Omental fat pad (tissue), 4 donors: ENCODE results near the gene LCAT. TPM values are rescaled to one million over a fixed set of nuclear protein-coding genes. Genes with fewer than 3 reads are reported as not detected.

Source experiments
- ATAC-seq: fragments of 150-250 bp; one replicate; pipeline ENCODE4 v1.9.1; 2016; ENCODE audit warnings: mild to moderate bottlenecking, moderate library complexity; ENCODE audit not compliant: low FRiP score
- DNase-seq: peaks from one replicate; pipeline ENCODE4 v3.0.0-alpha.2; 2019; ENCODE audit warnings: low spot score
- CTCF ChIP-seq, 3 donors: fragments of 450-650 bp; IDR thresholded peaks; one replicate each; pipeline ENCODE4 v1.5.1; 2016 to 2017; ENCODE audit warnings: antibody characterized with exemption in 3 of 3, mild to moderate bottlenecking in 3 of 3, moderate library complexity in 2 of 3
- total RNA-seq, 4 donors: library from RNA; depleted of rRNA; stranded (reverse); fragments of >200 nt; gene quantifications; one replicate each; pipeline ENCODE4 v1.1.0, GENCODE V29; 2016

LCAT gene
- total RNA-seq, 4 donors from 2014 or later: 7.7 to 52.2 (median 13.0) TPM

GRCh38 chr16:67934306-67935100 lies 9.4 kb downstream of the LCAT start:
- DNase-seq: no peak
- no peak for ATAC-seq

GRCh38 chr16:67933805-67934204 lies 10.1 kb downstream of the LCAT start:
- no peak for DNase-seq
- no peak for ATAC-seq
- no peak for TF ChIP-seq CTCF (IDR thresholded peaks at IDR 0.05)

More at GRCh38 chr16:67934306-67935100, 9.4 kb downstream of the LCAT start:
- no peak for TF ChIP-seq CTCF (IDR thresholded peaks at IDR 0.05)

GRCh38 chr16:67932462-67932840 lies 11.5 kb downstream of the LCAT start:
- no peak for TF ChIP-seq CTCF (IDR thresholded peaks at IDR 0.05)
- ATAC-seq: no peak
- DNase-seq: no peak

- DNase-seq (no peak), ATAC-seq (no peak)
- no peak for TF ChIP-seq CTCF (IDR thresholded peaks at IDR 0.05)
Measured at GRCh38 chr16:67931712-67932461, 12.0 kb downstream of the LCAT start, which contains the start of gene CTRL. Gene CTRL, minus strand, starts transcription at chr16:67931862. Its CDS starts 10 bp downstream, at chr16:67931852.

GRCh38 chr16:67930678-67931211 lies 13.2 kb downstream of the LCAT start:
- DNase-seq (no peak), ATAC-seq (no peak)
- no peak for TF ChIP-seq CTCF (IDR thresholded peaks at IDR 0.05)

- ATAC-seq (no peak), DNase-seq (no peak)
- no peak for TF ChIP-seq CTCF (IDR thresholded peaks at IDR 0.05)
Measured at GRCh38 chr16:67930191-67930590, 13.7 kb downstream of the LCAT start.
